AG09319 (cell line): Measurements from ENCODE around the gene SPIN2A.
"Not testable (repeated sequence)": the region's sequence is repeated elsewhere in the genome, so short reads cannot be mapped to it uniquely, and the experiment has no call there.

Source experiments
- DNase-seq: peaks from one replicate; pipeline ENCODE4 v3.0.0-alpha.2; 2010; ENCODE audit warnings: low read depth; ENCODE audit errors: extremely low read depth
- TF ChIP-seq, protein P1 (sequence below): IDR thresholded peaks from 2 replicates; pipeline ENCODE4 v1.5.1; 2011; ENCODE audit warnings: low read depth, mild to moderate bottlenecking, inconsistent platforms, low read length, moderate library complexity

The SPIN2A gene

DNA sequence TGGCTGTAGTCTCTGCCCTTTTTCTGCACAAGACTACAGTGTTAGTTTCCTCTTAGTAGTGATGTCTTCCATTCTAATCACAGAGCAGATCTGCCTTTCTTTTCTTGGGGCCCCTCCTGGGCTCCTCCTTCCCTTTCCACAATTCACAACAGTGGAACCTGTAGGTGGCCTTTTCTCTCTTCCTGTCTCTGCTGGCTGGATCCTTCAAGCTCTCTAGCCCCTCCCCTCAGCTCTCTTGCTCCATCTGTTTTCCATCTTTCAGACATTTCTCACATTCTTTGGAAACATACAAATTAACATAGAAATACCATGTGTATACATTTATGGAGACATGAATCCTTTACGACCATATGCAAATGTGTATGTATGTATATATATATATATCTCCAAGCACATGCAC, 304 bp upstream of the SPIN2A start:
- no peak for DNase-seq
- TF ChIP-seq, protein P1, sequence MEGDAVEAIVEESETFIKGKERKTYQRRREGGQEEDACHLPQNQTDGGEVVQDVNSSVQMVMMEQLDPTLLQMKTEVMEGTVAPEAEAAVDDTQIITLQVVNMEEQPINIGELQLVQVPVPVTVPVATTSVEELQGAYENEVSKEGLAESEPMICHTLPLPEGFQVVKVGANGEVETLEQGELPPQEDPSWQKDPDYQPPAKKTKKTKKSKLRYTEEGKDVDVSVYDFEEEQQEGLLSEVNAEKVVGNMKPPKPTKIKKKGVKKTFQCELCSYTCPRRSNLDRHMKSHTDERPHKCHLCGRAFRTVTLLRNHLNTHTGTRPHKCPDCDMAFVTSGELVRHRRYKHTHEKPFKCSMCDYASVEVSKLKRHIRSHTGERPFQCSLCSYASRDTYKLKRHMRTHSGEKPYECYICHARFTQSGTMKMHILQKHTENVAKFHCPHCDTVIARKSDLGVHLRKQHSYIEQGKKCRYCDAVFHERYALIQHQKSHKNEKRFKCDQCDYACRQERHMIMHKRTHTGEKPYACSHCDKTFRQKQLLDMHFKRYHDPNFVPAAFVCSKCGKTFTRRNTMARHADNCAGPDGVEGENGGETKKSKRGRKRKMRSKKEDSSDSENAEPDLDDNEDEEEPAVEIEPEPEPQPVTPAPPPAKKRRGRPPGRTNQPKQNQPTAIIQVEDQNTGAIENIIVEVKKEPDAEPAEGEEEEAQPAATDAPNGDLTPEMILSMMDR, result no peak

DNA sequence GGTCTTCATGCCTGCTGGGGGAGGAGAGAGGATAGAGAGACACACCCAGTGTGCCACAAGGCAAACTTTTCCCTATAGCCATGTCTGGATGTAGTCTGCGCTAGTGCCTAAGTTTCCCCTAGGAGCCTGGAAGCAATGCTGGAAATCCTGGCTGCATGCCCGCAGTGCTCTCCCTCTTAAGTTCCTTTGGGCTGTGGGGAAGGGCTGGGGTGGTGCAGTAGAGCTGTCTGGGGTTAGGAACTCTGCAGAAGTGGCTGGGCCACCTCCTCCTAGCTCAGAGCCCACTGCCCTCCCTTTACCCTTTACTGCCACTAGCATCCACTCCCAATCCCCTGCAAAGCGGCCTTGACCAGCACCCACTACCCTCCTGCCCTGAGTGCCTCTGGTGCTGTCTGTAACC, 608 bp downstream of the SPIN2A start:
- not testable (repeated sequence) for DNase-seq

- TF ChIP-seq, protein P1, result no peak
- no peak for DNase-seq
These were observed 1.9 kb downstream of the SPIN2A start for GRCh38 chrX:57135287-57135686.

DNA sequence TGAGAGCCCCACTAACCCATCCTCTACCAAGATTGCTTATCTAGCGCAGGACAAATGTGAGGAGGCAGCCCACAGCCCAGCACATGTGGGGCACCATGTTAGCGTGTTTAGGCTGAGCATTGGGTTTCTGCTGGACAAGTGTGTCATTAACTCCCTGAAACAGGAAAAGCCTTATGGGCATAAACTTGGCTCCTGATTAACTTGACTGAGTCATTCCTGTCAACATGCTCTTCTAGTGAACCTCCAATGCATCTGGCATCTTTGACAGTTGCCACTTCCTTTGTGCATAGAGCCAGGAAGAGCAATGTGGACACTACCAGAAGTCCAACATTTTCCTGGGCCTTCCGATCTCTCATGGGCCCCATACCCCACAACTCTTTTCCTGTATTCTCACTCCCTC, 2.5 kb downstream of the SPIN2A start:
- TF ChIP-seq, protein P1, result no peak
- no peak for DNase-seq

- TF ChIP-seq, protein P1, result no peak
- no peak for DNase-seq
These were observed 3.5 kb downstream of the SPIN2A start for GRCh38 chrX:57133706-57134105.

DNA sequence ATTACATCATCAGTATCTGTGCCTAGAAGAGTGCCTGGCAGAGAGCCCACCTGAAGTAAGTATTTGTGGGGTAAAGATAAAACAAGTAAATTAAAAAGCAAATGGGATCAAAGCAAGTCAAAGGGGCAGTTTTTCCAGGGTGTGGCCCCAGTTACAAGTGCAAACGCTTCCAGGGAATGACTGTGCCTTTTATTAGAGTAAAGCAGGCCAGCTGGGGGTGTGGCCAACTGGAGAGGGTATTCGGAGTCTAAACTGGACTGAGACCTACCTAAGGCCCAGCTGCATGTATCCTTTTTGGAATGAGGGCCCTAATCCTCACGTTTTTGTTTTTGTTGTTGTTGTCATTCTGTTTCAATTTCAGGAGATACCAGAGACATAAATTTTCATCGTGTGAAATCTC, 3.9 kb downstream of the SPIN2A start:
- not testable (repeated sequence) for DNase-seq

- TF ChIP-seq, protein P1, result no peak
- DNase-seq, result no peak
These were observed 5.2 kb downstream of the SPIN2A start for GRCh38 chrX:57132046-57132445.

- TF ChIP-seq, protein P1, result no peak
- no peak for DNase-seq
These were observed 15.4 kb downstream of the SPIN2A start for GRCh38 chrX:57121816-57122215.
